DMS153 treated with DMSO at 0.1 percent for 48 hours (cell line): ENCODE data around the gene MYL6B.

Experiments used
- DNase-seq: peaks from one replicate; lab custom pipeline; 2025; ENCODE audit not compliant: unreplicated experiment; lab: John Stamatoyannopoulos, UW

The MYL6B gene

GRCh38 chr12:56121204-56121870, 31.1 kb upstream of the MYL6B start:
- DNase-seq: no peak

GRCh38 chr12:56122637-56123036, 29.8 kb upstream of the MYL6B start:
- peak; percentile 59 for DNase-seq

GRCh38 chr12:56124133-56124532, 28.3 kb upstream of the MYL6B start:
- DNase-seq: no peak

- no peak for DNase-seq
Observed at GRCh38 chr12:56126732-56127239, 25.6 kb upstream of the MYL6B start.

- no peak for DNase-seq
Observed at GRCh38 chr12:56127485-56127887, 24.9 kb upstream of the MYL6B start.

GRCh38 chr12:56127888-56128669, 24.3 kb upstream of the MYL6B start, which contains the start of gene ESYT1:
TSS of gene ESYT1 (plus strand) at chr12:56128267. CDS start at chr12:56128320, 53 bp downstream.
- DNase-seq: peak; percentile 98

- no peak for DNase-seq
Observed at GRCh38 chr12:56128670-56129205, 23.6 kb upstream of the MYL6B start.

GRCh38 chr12:56129206-56129941, 23.0 kb upstream of the MYL6B start:
- DNase-seq: peak; percentile 31

GRCh38 chr12:56129942-56130495, 22.4 kb upstream of the MYL6B start:
- no peak for DNase-seq

GRCh38 chr12:56130876-56131275, 21.5 kb upstream of the MYL6B start:
- DNase-seq: no peak

- no peak for DNase-seq
Observed at GRCh38 chr12:56134897-56135296, 17.5 kb upstream of the MYL6B start.

GRCh38 chr12:56137853-56138571, 14.4 kb upstream of the MYL6B start:
- no peak for DNase-seq

- no peak for DNase-seq
Observed at GRCh38 chr12:56141946-56142784, 10.2 kb upstream of the MYL6B start.

- DNase-seq: no peak
Observed at GRCh38 chr12:56143217-56143616, 9.2 kb upstream of the MYL6B start.

GRCh38 chr12:56143870-56144269, 8.5 kb upstream of the MYL6B start:
- DNase-seq: no peak

GRCh38 chr12:56145217-56145616, 7.2 kb upstream of the MYL6B start:
- DNase-seq: no peak

GRCh38 chr12:56146492-56147460, 5.6 kb upstream of the MYL6B start:
- DNase-seq: no peak

GRCh38 chr12:56150563-56150962, 1.8 kb upstream of the MYL6B start:
- no peak for DNase-seq
